OCI-LY3 (cell line): ENCODE results near the gene KLC3.

Experiments used
- H2AFZ ChIP-seq: fragments of 200-600, 300-600 bp; shearing (Covaris generic); 2 replicates; pipeline ENCODE4 v1.6.0; 2014; ENCODE audit warnings: antibody characterized with exemption, low read depth, low read length
- H3K27ac ChIP-seq: fragments of 200-600, 300-600 bp; sonication (generic); 2 replicates; pipeline ENCODE4 v1.5.1; 2014; ENCODE audit warnings: mild to moderate bottlenecking, low read length, moderate library complexity, mixed read lengths
- H3K27me3 ChIP-seq: fragments of 200-600, 300-600 bp; sonication (generic); 2 replicates; pipeline ENCODE4 v1.6.1; 2014; ENCODE audit warnings: low read depth, low read length, mixed read lengths
- H3K36me3 ChIP-seq: fragments of 200-600, 300-600 bp; sonication (generic); replicated peaks from 2 replicates; pipeline ENCODE3; 2014; ENCODE audit warnings: low read depth, low read length, mixed read lengths
- H3K4me1 ChIP-seq: fragments of 300-600, 200-600 bp; sonication (generic); 2 replicates; pipeline ENCODE4 v1.6.1; 2014; ENCODE audit warnings: low read length, mixed read lengths
- H3K4me2 ChIP-seq: fragments of 200-600, 300-600 bp; sonication (generic); 2 replicates; pipeline ENCODE4 v1.6.1; 2014; ENCODE audit warnings: low read length, mixed read lengths
- H3K4me3 ChIP-seq: fragments of 300-600, 200-600 bp; sonication (generic); 2 replicates; pipeline ENCODE4 v1.5.1; 2014; ENCODE audit warnings: antibody characterized with exemption, mild to moderate bottlenecking, low read length, moderate library complexity
- H3K79me2 ChIP-seq: fragments of 300-600, 200-600 bp; shearing (Covaris generic); 2 replicates; pipeline ENCODE4 v1.6.1; 2014; ENCODE audit warnings: mild to moderate bottlenecking, low read length, mixed read lengths
- H3K9ac ChIP-seq: fragments of 300-600, 200-600 bp; shearing (Covaris generic); 2 replicates; pipeline ENCODE4 v1.6.0; 2014; ENCODE audit warnings: mild to moderate bottlenecking, low read length, moderate library complexity
- H3K9me3 ChIP-seq: fragments of 200-600, 300-600 bp; shearing (Covaris generic); 2 replicates; pipeline ENCODE4 v1.6.1; 2014; ENCODE audit warnings: low read length, mixed read lengths; ENCODE audit not compliant: insufficient read depth
- H4K20me1 ChIP-seq: fragments of 200-600, 300-600 bp; sonication (generic); 2 replicates; pipeline ENCODE4 v1.6.1; 2016; ENCODE audit warnings: low read length, mixed read lengths; ENCODE audit not compliant: insufficient read depth
- EZH2phosphoT487 ChIP-seq: fragments of 200-600 bp; shearing (Covaris generic); IDR thresholded peaks from 2 replicates; pipeline ENCODE4 v1.6.1; 2018; ENCODE audit warnings: antibody characterized with exemption, mixed run types, low read depth
- TF ChIP-seq, protein P1 (sequence below): fragments of 200-600, 300-600 bp; sonication (generic); IDR thresholded peaks from 2 replicates; pipeline ENCODE4 v1.5.1; 2014; ENCODE audit warnings: antibody characterized with exemption, low read length, low read depth

Gene KLC3

DNA sequence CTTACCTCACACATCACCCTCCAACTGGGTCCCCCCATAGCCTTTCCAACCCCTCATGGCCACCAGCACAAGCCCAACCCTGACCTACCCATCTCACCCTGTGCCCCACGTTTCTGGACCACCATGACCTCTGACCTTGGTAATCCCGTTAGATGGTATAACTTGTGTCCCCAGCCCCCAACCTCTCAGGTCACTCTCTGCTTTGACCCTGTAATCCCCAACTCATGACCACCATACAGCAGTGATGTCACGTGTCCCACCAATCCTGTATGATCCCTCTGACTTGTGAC lies 8.5 kb downstream of the KLC3 start:
- H3K4me2 ChIP-seq, result no peak overlapping the region
- H3K27me3 ChIP-seq, result no peaks in the 10 kb centered on the region
- H3K9ac ChIP-seq, result no peak overlapping the region
- no peak overlapping the region for H2AFZ ChIP-seq
- peaks cover 37% of the 10 kb centered on the region for H3K36me3 ChIP-seq
- no peaks in the 10 kb centered on the region for H3K9me3 ChIP-seq
- H3K27ac ChIP-seq, result no peak overlapping the region
- no peak overlapping the region for H3K4me3 ChIP-seq
- H3K79me2 ChIP-seq, result no peaks in the 10 kb centered on the region
- H3K4me1 ChIP-seq, result no peaks in the 10 kb centered on the region
- TF ChIP-seq EZH2phosphoT487, result no peak
- TF ChIP-seq, protein P1, sequence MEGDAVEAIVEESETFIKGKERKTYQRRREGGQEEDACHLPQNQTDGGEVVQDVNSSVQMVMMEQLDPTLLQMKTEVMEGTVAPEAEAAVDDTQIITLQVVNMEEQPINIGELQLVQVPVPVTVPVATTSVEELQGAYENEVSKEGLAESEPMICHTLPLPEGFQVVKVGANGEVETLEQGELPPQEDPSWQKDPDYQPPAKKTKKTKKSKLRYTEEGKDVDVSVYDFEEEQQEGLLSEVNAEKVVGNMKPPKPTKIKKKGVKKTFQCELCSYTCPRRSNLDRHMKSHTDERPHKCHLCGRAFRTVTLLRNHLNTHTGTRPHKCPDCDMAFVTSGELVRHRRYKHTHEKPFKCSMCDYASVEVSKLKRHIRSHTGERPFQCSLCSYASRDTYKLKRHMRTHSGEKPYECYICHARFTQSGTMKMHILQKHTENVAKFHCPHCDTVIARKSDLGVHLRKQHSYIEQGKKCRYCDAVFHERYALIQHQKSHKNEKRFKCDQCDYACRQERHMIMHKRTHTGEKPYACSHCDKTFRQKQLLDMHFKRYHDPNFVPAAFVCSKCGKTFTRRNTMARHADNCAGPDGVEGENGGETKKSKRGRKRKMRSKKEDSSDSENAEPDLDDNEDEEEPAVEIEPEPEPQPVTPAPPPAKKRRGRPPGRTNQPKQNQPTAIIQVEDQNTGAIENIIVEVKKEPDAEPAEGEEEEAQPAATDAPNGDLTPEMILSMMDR, result no peak
- H4K20me1 ChIP-seq, result no peaks in the 10 kb centered on the region; the same call in 1 of the 2 replicates

DNA sequence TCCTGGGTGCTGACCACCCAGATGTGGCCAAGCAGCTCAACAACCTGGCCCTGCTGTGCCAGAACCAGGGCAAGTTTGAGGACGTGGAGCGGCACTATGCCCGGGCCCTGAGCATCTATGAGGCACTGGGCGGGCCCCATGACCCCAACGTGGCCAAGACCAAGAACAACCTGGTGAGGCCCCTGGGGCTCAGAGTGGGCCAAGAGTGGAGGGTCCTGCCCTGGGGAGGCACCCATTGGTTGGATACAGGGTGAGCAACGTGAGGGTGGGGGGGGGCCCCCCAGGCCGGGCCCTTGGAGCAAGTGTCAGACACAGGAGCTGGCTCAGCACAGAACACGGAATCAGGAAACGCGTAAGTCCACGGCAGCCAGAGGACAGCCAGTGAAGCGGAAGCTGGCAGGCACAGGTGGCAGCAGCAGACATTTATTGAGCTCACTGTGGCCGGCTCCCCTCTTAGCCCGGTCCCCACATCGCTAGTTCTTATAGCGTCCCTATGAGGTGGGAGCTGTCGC lies 8.9 kb downstream of the KLC3 start:
- Histone ChIP-seq H3K27me3 (no peaks in the 10 kb centered on the region), H3K36me3 (peaks cover 41% of the 10 kb centered on the region), H3K4me2 (no peak overlapping the region), H3K9me3 (no peaks in the 10 kb centered on the region), H3K4me1 (no peaks in the 10 kb centered on the region), H4K20me1 (no peaks in the 10 kb centered on the region; the same call in 1 of the 2 replicates), H3K4me3 (no peak overlapping the region), H3K9ac (no peak overlapping the region), H3K79me2 (no peaks in the 10 kb centered on the region), H3K27ac (no peak overlapping the region), H2AFZ (no peak overlapping the region)
- TF ChIP-seq EZH2phosphoT487, result no peak
- TF ChIP-seq, protein P1, result no peak

DNA sequence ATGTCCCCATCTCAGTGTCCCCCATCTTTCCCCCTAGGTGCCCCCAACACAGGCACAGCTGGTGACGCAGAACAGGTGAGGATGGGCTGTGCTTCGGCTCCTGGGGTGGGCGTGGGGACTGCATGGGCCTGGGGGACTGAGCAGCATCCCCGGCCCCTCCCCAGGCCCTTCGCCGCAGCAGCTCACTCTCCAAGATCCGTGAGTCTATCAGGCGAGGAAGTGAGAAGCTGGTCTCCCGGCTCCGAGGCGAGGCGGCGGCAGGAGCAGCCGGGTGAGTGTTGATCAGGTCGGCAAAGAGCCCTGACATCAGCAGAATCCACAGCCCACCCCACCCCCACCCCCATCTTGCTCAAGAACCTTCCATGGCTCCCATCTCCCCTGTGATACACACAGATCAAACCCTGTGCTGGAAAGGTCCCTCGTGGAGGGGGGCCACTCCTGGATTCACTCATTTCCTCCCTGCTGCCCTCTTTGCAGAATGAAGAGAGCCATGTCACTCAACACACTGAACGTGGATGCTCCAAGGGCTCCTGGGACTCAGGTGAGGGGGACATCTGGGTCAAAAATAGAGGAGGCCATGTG lies 10.0 kb downstream of the KLC3 start:
- Histone ChIP-seq H2AFZ (no peak overlapping the region), H3K4me3 (no peak overlapping the region), H3K9me3 (no peaks in the 10 kb centered on the region), H3K36me3 (peaks cover 49% of the 10 kb centered on the region), H3K27ac (no peak overlapping the region), H4K20me1 (no peaks in the 10 kb centered on the region; the same call in 1 of the 2 replicates), H3K27me3 (no peaks in the 10 kb centered on the region), H3K4me1 (no peaks in the 10 kb centered on the region), H3K79me2 (no peaks in the 10 kb centered on the region), H3K9ac (no peak overlapping the region), H3K4me2 (no peak overlapping the region)
- TF ChIP-seq, protein P1, result no peak
- TF ChIP-seq EZH2phosphoT487, result no peak

DNA sequence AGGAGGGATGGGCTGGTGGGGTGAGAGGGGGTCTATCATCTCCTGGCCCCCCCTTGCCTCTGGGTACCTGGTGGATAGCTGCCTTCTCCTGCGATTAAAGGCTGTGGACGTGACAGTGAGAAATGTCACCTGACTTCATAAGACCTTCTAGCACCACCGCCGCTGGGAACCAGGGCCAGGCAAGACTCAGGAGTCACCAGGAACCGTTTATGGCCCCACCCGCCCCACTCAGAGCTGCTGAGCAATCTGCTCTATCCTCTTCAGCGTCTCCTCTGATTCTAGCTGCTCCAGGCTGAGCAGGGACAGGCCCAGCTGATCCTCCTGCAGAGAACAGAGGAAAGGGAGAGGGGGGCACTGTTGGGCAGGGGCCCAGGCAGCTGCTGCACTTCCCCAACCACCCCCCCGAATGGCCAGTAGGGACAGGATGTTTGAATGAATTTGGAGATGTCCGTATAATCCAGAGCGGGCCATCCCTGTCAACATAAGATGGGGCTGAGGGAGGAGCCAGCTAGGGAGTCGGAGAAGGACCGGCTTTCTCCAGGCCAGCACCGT lies 10.9 kb downstream of the KLC3 start:
- Histone ChIP-seq H3K36me3 (peaks cover 56% of the 10 kb centered on the region), H3K9me3 (no peaks in the 10 kb centered on the region), H3K4me3 (no peak overlapping the region), H3K27ac (no peak overlapping the region), H3K9ac (no peak overlapping the region), H2AFZ (no peak overlapping the region), H3K4me2 (no peak overlapping the region), H3K27me3 (no peaks in the 10 kb centered on the region), H3K79me2 (no peaks in the 10 kb centered on the region), H4K20me1 (no peaks in the 10 kb centered on the region; the same call in 1 of the 2 replicates), H3K4me1 (no peaks in the 10 kb centered on the region)
- TF ChIP-seq EZH2phosphoT487, result no peak
- TF ChIP-seq, protein P1, result no peak
